Uterus (tissue), 2 donors: ENCODE data around the gene ZNF418.

Source experiments
- CTCF ChIP-seq, 4 experiments: fragments of 200-600 bp in 2 of 4; fragments of 450-650 bp in 2 of 4; sonication (generic) in 2 of 4; IDR thresholded peaks; one replicate each; pipeline ENCODE4 v1.5.1; 2016 to 2019; ENCODE audit warnings: antibody characterized with exemption in 4 of 4, mild to moderate bottlenecking in 2 of 4, moderate library complexity in 1 of 4
- POLR2A ChIP-seq, 2 donors: fragments of 450-650 bp; IDR thresholded peaks; one replicate each; pipeline ENCODE4 v1.6.1; 2016; ENCODE audit warnings: antibody characterized with exemption in 2 of 2, mild to moderate bottlenecking in 1 of 2, moderate library complexity in 1 of 2

DNA sequence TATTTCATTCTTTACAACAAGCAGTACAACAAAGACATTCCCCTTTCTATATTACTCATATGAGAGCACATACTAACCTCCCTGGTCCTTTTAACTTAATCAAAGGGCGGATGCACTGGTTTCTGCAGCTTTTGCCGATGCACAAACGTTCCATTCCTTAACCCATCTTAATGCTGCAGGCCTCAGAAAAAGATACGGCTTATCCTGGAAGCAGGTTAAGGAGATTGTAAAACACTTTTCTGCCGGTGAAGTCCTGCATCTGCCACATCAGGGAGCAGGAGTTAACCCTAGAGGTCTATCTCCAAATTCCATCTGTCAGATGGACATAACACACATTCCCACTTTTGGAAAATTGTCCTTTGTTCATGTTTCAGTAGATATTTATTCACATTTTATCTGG is 34.9 kb downstream of the ZNF418 start:
- no peak for TF ChIP-seq CTCF (IDR thresholded peaks at IDR 0.05)
- no peak for TF ChIP-seq POLR2A (IDR thresholded peaks at IDR 0.05)
